ENCODE results near the gene MB21D2.
A peak's percentile ranks its signal among the peaks of the same experiment; 100 is the strongest.

Gene MB21D2

GRCh38 chr3:192826214-192827006 lies 91.2 kb downstream of the MB21D2 start:
- TF ChIP-seq SPI1 (IDR thresholded peaks at IDR 0.05; ENCODE audit: low read depth, low read length) (no peak), POLR2A (IDR thresholded peaks at IDR 0.05; ENCODE audit: low read depth, low read length) (no peak), PAX5 (IDR thresholded peaks at IDR 0.05; ENCODE audit: insufficient read depth, low read length, severe bottlenecking) (no peak), POLR2AphosphoS5 (IDR thresholded peaks at IDR 0.05; ENCODE audit: low read depth, low read length) (no peak), POU2F2 (IDR thresholded peaks at IDR 0.05; ENCODE audit: low read depth, low read length) (no peak), TAF1 (IDR thresholded peaks at IDR 0.05; ENCODE audit: low read depth, low read length) (no peak)
- DNase-seq (ENCODE audit: insufficient read length, low spot score) (no peak), FAIRE-seq (no peak)

GRCh38 chr3:192825657-192826200 lies 91.9 kb downstream of the MB21D2 start:
- FAIRE-seq (no peak), DNase-seq (ENCODE audit: insufficient read length, low spot score) (no peak)
- no peak for TF ChIP-seq POU2F2 (IDR thresholded peaks at IDR 0.05; ENCODE audit: low read depth, low read length)
- TF ChIP-seq SPI1 (IDR thresholded peaks at IDR 0.05; ENCODE audit: low read depth, low read length): peak; percentile 95

GRCh38 chr3:192825216-192825615 lies 92.4 kb downstream of the MB21D2 start:
- DNase-seq (ENCODE audit: insufficient read length, low spot score) (no peak), FAIRE-seq (no peak)
- TF ChIP-seq PAX5 (IDR thresholded peaks at IDR 0.05; ENCODE audit: insufficient read depth, low read length, severe bottlenecking) (no peak), POLR2AphosphoS5 (IDR thresholded peaks at IDR 0.05; ENCODE audit: low read depth, low read length) (no peak), POU2F2 (IDR thresholded peaks at IDR 0.05; ENCODE audit: low read depth, low read length) (no peak), POLR2A (IDR thresholded peaks at IDR 0.05; ENCODE audit: low read depth, low read length) (no peak), SPI1 (IDR thresholded peaks at IDR 0.05; ENCODE audit: low read depth, low read length) (no peak), TAF1 (IDR thresholded peaks at IDR 0.05; ENCODE audit: low read depth, low read length) (no peak)

GRCh38 chr3:192824313-192824712 lies 93.3 kb downstream of the MB21D2 start:
- FAIRE-seq (no peak), DNase-seq (ENCODE audit: insufficient read length, low spot score) (no peak)
- TF ChIP-seq POLR2AphosphoS5 (IDR thresholded peaks at IDR 0.05; ENCODE audit: low read depth, low read length) (no peak), POU2F2 (IDR thresholded peaks at IDR 0.05; ENCODE audit: low read depth, low read length) (no peak), PAX5 (IDR thresholded peaks at IDR 0.05; ENCODE audit: insufficient read depth, low read length, severe bottlenecking) (no peak), POLR2A (IDR thresholded peaks at IDR 0.05; ENCODE audit: low read depth, low read length) (no peak), TAF1 (IDR thresholded peaks at IDR 0.05; ENCODE audit: low read depth, low read length) (no peak), SPI1 (IDR thresholded peaks at IDR 0.05; ENCODE audit: low read depth, low read length) (no peak)

- TF ChIP-seq TAF1 (IDR thresholded peaks at IDR 0.05; ENCODE audit: low read depth, low read length) (no peak), POLR2A (IDR thresholded peaks at IDR 0.05; ENCODE audit: low read depth, low read length) (no peak), POLR2AphosphoS5 (IDR thresholded peaks at IDR 0.05; ENCODE audit: low read depth, low read length) (no peak), SPI1 (IDR thresholded peaks at IDR 0.05; ENCODE audit: low read depth, low read length) (no peak), POU2F2 (IDR thresholded peaks at IDR 0.05; ENCODE audit: low read depth, low read length) (no peak), PAX5 (IDR thresholded peaks at IDR 0.05; ENCODE audit: insufficient read depth, low read length, severe bottlenecking) (no peak)
- no peak for FAIRE-seq
- DNase-seq (ENCODE audit: insufficient read length, low spot score): no peak
These were observed 96.5 kb downstream of the MB21D2 start for GRCh38 chr3:192821161-192821560.

GRCh38 chr3:192820161-192820560 lies 97.5 kb downstream of the MB21D2 start:
- FAIRE-seq: no peak
- TF ChIP-seq POLR2A (IDR thresholded peaks at IDR 0.05; ENCODE audit: low read depth, low read length) (no peak), POLR2AphosphoS5 (IDR thresholded peaks at IDR 0.05; ENCODE audit: low read depth, low read length) (no peak), POU2F2 (IDR thresholded peaks at IDR 0.05; ENCODE audit: low read depth, low read length) (no peak), PAX5 (IDR thresholded peaks at IDR 0.05; ENCODE audit: insufficient read depth, low read length, severe bottlenecking) (no peak), SPI1 (IDR thresholded peaks at IDR 0.05; ENCODE audit: low read depth, low read length) (no peak), TAF1 (IDR thresholded peaks at IDR 0.05; ENCODE audit: low read depth, low read length) (no peak)
- no peak for DNase-seq (ENCODE audit: insufficient read length, low spot score)

GRCh38 chr3:192819001-192819569 lies 98.6 kb downstream of the MB21D2 start:
- FAIRE-seq: no peak
- no peak for TF ChIP-seq SPI1 (IDR thresholded peaks at IDR 0.05; ENCODE audit: low read depth, low read length)
- 0 out of 2 replicates have a peak, but pooled peaks have one; percentile 51 for TF ChIP-seq POU2F2 (IDR thresholded peaks at IDR 0.05; ENCODE audit: low read depth, low read length)
- no peak for DNase-seq (ENCODE audit: insufficient read length, low spot score)

- no peak for DNase-seq (ENCODE audit: insufficient read length, low spot score)
- TF ChIP-seq POU2F2 (IDR thresholded peaks at IDR 0.05; ENCODE audit: low read depth, low read length) (no peak), TAF1 (IDR thresholded peaks at IDR 0.05; ENCODE audit: low read depth, low read length) (no peak), POLR2AphosphoS5 (IDR thresholded peaks at IDR 0.05; ENCODE audit: low read depth, low read length) (no peak), PAX5 (IDR thresholded peaks at IDR 0.05; ENCODE audit: insufficient read depth, low read length, severe bottlenecking) (no peak), SPI1 (IDR thresholded peaks at IDR 0.05; ENCODE audit: low read depth, low read length) (no peak), POLR2A (IDR thresholded peaks at IDR 0.05; ENCODE audit: low read depth, low read length) (no peak)
- FAIRE-seq: peak; percentile 57
These were observed 99.5 kb downstream of the MB21D2 start for GRCh38 chr3:192818126-192818525.

- TF ChIP-seq TAF1 (IDR thresholded peaks at IDR 0.05; ENCODE audit: low read depth, low read length) (no peak), POLR2AphosphoS5 (IDR thresholded peaks at IDR 0.05; ENCODE audit: low read depth, low read length) (no peak), SPI1 (IDR thresholded peaks at IDR 0.05; ENCODE audit: low read depth, low read length) (no peak), PAX5 (IDR thresholded peaks at IDR 0.05; ENCODE audit: insufficient read depth, low read length, severe bottlenecking) (no peak), POLR2A (IDR thresholded peaks at IDR 0.05; ENCODE audit: low read depth, low read length) (peak; percentile 23; the same call in 1 of the 2 replicates), POU2F2 (IDR thresholded peaks at IDR 0.05; ENCODE audit: low read depth, low read length) (no peak)
- FAIRE-seq: peak; percentile 70
- no peak for DNase-seq (ENCODE audit: insufficient read length, low spot score)
These were observed 100.2 kb downstream of the MB21D2 start for GRCh38 chr3:192817506-192817905.
